ENCODE measurements around the gene DLG5. TPM values are rescaled to one million over a fixed set of nuclear protein-coding genes. Genes with fewer than 3 reads are reported as not detected.

The DLG5 gene
- total RNA-seq, 2 experiments from 2014 or later, result 1.8 to 1.9 TPM

GRCh38 chr10:77850620-77851231, 75.8 kb downstream of the DLG5 start:
- ChIA-PET CTCF (interaction anchor here (1.4 kb wide), 1 partner anchor 12 kb away, joined by 4 read pairs; no protein-coding TSS in a partner anchor), POLR2A (no interaction called here)

GRCh38 chr10:77849039-77849664, 77.4 kb downstream of the DLG5 start:
- CTCF ChIA-PET, result no interaction called here
- POLR2A ChIA-PET, result no interaction called here

GRCh38 chr10:77846718-77847311, 79.7 kb downstream of the DLG5 start:
- ChIA-PET CTCF (interaction anchor here (0.5 to 1.8 kb wide), 8 partner anchors 8 to 105 kb away, joined by 3 to 4 read pairs (median 3); no protein-coding TSS in a partner anchor), POLR2A (no interaction called here)

GRCh38 chr10:77845451-77845850, 81.1 kb downstream of the DLG5 start:
- ChIA-PET POLR2A (no interaction called here), CTCF (no interaction called here)

- ChIA-PET POLR2A (no interaction called here), CTCF (no interaction called here)
Observed at GRCh38 chr10:77844713-77845445, 81.7 kb downstream of the DLG5 start.

- CTCF ChIA-PET, result no interaction called here
Observed at GRCh38 chr10:77844177-77844576, 82.4 kb downstream of the DLG5 start.

GRCh38 chr10:77843264-77843663, 83.3 kb downstream of the DLG5 start:
- CTCF ChIA-PET, result no interaction called here
- POLR2A ChIA-PET, result no interaction called here

More at GRCh38 chr10:77844177-77844576, 82.4 kb downstream of the DLG5 start:
- POLR2A ChIA-PET, result no interaction called here

GRCh38 chr10:77842652-77843212, 83.8 kb downstream of the DLG5 start:
- CTCF ChIA-PET, result no interaction called here
- POLR2A ChIA-PET, result no interaction called here

GRCh38 chr10:77841711-77842375, 84.7 kb downstream of the DLG5 start:
- CTCF ChIA-PET, result interaction anchor here (1.3 kb wide), 1 partner anchor 122 kb away, joined by 3 read pairs; no protein-coding TSS in a partner anchor
- POLR2A ChIA-PET, result no interaction called here

- POLR2A ChIA-PET, result no interaction called here
- CTCF ChIA-PET, result interaction anchor here (1.3 kb wide), 1 partner anchor 121 kb away, joined by 3 read pairs; no protein-coding TSS in a partner anchor
Observed at GRCh38 chr10:77840636-77841035, 85.9 kb downstream of the DLG5 start.

GRCh38 chr10:77837925-77838595, 88.5 kb downstream of the DLG5 start:
- POLR2A ChIA-PET, result interaction anchor here (0.7 kb wide), 1 partner anchor 188 kb away, joined by 3 read pairs; no protein-coding TSS in a partner anchor

GRCh38 chr10:77837248-77837924, 89.2 kb downstream of the DLG5 start:
- CTCF ChIA-PET, result interaction anchor here (0.7 to 2.9 kb wide), 8 partner anchors 10 to 125 kb away, joined by 3 to 12 read pairs (median 4); no protein-coding TSS in a partner anchor
- POLR2A ChIA-PET, result interaction anchor here (0.7 kb wide), 1 partner anchor 189 kb away, joined by 3 read pairs; no protein-coding TSS in a partner anchor

More at GRCh38 chr10:77837925-77838595, 88.5 kb downstream of the DLG5 start:
- CTCF ChIA-PET, result interaction anchor here (0.7 to 2.9 kb wide), 9 partner anchors 9 to 126 kb away, joined by 3 to 12 read pairs (median 4); no protein-coding TSS in a partner anchor

- ChIA-PET CTCF (interaction anchor here (1.0 to 2.9 kb wide), 3 partner anchors 11 to 124 kb away, joined by 4 to 12 read pairs (median 4); no protein-coding TSS in a partner anchor), POLR2A (no interaction called here)
Observed at GRCh38 chr10:77836299-77836820, 90.2 kb downstream of the DLG5 start.

GRCh38 chr10:77835669-77836086, 90.9 kb downstream of the DLG5 start:
- ChIA-PET CTCF (interaction anchor here (1.0 kb wide), 1 partner anchor 15 kb away, joined by 4 read pairs; no protein-coding TSS in a partner anchor), POLR2A (no interaction called here)

GRCh38 chr10:77834943-77835668, 91.4 kb downstream of the DLG5 start:
- POLR2A ChIA-PET, result no interaction called here
- CTCF ChIA-PET, result no interaction called here

GRCh38 chr10:77834540-77834939, 92.0 kb downstream of the DLG5 start:
- ChIA-PET CTCF (no interaction called here), POLR2A (no interaction called here)

GRCh38 chr10:77833792-77834191, 92.8 kb downstream of the DLG5 start:
- ChIA-PET POLR2A (no interaction called here), CTCF (interaction anchor here (1.6 kb wide), 1 partner anchor 114 kb away, joined by 4 read pairs; no protein-coding TSS in a partner anchor)
